Esophagus squamous epithelium (tissue), 5 donors: ENCODE measurements around the gene EEPD1. TPM values are rescaled to one million over a fixed set of nuclear protein-coding genes. Genes with fewer than 3 reads are reported as not detected.

Experiments used
- DNase-seq: peaks from one replicate; lab custom pipeline; 2025; lab: John Stamatoyannopoulos, UW
- H3K27ac ChIP-seq, 4 donors: fragments of 200-600 bp; sonication (generic); one replicate each; pipeline ENCODE4 v1.5.1; 2016 to 2019; ENCODE audit warnings: mild to moderate bottlenecking in 1 of 4
- H3K27me3 ChIP-seq, 4 donors: fragments of 200-600 bp; sonication (generic); 1 replicate in 3 of 4; 2 replicates in 1 of 4; pipeline versions ENCODE4 v1.5.1 to v1.6.0; 2017 to 2021; ENCODE audit warnings: antibody characterized with exemption in 1 of 4
- H3K36me3 ChIP-seq, 3 donors: fragments of 200-600 bp; sonication (generic); one replicate each; pipeline ENCODE4 v1.5.1; 2016 to 2019
- H3K4me1 ChIP-seq, 3 donors: fragments of 200-600 bp; sonication (generic); one replicate each; pipeline ENCODE4 v1.5.1; 2017 to 2019
- H3K4me3 ChIP-seq, 4 donors: fragments of 200-600 bp; sonication (generic); 1 replicate in 3 of 4; 2 replicates in 1 of 4; pipeline ENCODE4 v1.5.1; 2016 to 2019; ENCODE audit warnings: mild to moderate bottlenecking in 2 of 4, moderate library complexity in 1 of 4
- H3K9me3 ChIP-seq, 3 donors: fragments of 200-600 bp; sonication (generic); one replicate each; pipeline ENCODE4 v1.5.1; 2016 to 2019
- POLR2A ChIP-seq, 4 donors: fragments of 450-650 bp; IDR thresholded peaks; one replicate each; pipeline ENCODE4 v1.6.1; 2017; ENCODE audit warnings: antibody characterized with exemption in 4 of 4, mild to moderate bottlenecking in 4 of 4, moderate library complexity in 3 of 4
- WGBS, 2 donors: methylation state at CpG; one replicate each; pipeline ENCODE4 v1.1.5; 2018; 5-methylcytosine and 5-hydroxymethylcytosine counted together
- intact Hi-C: fragments of 100-400 bp; cut with DNase I; formaldehyde crosslinking; loops from one replicate; pipeline ENCODE4 v1.15.0; 2022
- total RNA-seq, 4 donors: library from RNA; depleted of rRNA; stranded (reverse); fragments of >200 nt; gene quantifications; one replicate each; pipeline ENCODE4 v1.1.0, GENCODE V29; 2016
- TF ChIP-seq, protein P1 (sequence below), 6 experiments: fragments of 450-650 bp in 4 of 6; fragments of 200-600 bp in 2 of 6; sonication (generic) in 2 of 6; IDR thresholded peaks; one replicate each; pipeline ENCODE4 v1.5.1; 2016 to 2019; ENCODE audit warnings: antibody characterized with exemption in 6 of 6, mild to moderate bottlenecking in 4 of 6, moderate library complexity in 4 of 6
- donor health status: DM: yes; HTN: yes; CAD: no.

EEPD1 gene
- total RNA-seq, 4 donors from 2014 or later = 2.3 to 10.2 (median 4.8) TPM

DNA sequence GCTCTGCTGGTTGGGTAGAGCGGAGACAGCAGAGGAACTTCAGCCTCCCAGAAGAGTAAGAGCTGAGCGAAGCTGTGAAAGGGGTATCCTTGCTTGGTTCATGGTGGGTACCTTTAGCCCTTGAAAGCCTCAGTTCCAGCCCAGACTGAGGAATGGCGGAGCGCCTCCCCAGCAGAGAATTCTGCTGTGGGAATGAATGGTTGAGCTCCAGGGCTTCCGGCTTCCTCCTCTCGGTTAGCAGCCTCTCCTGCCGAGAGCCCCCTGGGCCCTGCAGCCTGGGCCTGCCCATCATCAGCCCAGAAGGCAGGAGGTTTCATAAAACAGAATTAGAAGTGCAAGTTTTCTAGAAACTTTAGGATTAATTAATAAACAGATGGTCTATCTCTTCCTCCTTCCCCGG is 156.7 kb downstream of the EEPD1 start:
- 84 to 96% methylated on average over 3 to 7 of the region's 8 CpGs for WGBS, 2 donors
- Histone ChIP-seq H3K9me3 (no peaks in the 10 kb centered on the region), H3K4me1 (peaks cover 0 to 9% (median under 1%) of the 10 kb centered on the region in 3 donors), H3K27me3 (no peaks in the 10 kb centered on the region), H3K4me3 (no peak overlapping the region), H3K27ac (no peak overlapping the region), H3K36me3 (no peaks in the 10 kb centered on the region)
- intact Hi-C loops = no loop called here
- DNase-seq = no peak
- no peak for TF ChIP-seq POLR2A (IDR thresholded peaks at IDR 0.05)
- TF ChIP-seq, protein P1, sequence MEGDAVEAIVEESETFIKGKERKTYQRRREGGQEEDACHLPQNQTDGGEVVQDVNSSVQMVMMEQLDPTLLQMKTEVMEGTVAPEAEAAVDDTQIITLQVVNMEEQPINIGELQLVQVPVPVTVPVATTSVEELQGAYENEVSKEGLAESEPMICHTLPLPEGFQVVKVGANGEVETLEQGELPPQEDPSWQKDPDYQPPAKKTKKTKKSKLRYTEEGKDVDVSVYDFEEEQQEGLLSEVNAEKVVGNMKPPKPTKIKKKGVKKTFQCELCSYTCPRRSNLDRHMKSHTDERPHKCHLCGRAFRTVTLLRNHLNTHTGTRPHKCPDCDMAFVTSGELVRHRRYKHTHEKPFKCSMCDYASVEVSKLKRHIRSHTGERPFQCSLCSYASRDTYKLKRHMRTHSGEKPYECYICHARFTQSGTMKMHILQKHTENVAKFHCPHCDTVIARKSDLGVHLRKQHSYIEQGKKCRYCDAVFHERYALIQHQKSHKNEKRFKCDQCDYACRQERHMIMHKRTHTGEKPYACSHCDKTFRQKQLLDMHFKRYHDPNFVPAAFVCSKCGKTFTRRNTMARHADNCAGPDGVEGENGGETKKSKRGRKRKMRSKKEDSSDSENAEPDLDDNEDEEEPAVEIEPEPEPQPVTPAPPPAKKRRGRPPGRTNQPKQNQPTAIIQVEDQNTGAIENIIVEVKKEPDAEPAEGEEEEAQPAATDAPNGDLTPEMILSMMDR (IDR thresholded peaks at IDR 0.05) = no peak

DNA sequence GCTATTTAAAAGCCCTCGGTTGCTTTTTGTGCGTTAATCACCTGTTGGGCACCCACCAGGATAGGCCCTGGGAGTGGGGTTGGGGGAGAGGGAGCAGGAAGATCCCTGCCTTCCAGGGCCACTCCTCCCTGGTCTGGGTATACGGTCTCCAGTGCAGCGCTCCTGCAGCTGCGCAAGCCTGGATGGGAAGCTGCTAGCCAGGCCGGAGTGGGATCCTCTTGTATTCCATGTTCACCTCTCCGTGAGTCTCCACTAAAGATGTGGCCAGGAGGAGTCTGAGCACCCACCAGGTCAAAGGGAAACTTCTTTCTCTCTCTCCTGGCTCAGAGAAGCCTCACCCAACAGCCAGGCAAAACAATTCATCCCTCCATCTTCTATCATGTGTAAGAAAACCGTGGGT is 157.8 kb downstream of the EEPD1 start:
- no peaks in the 10 kb centered on the region for H3K27me3 ChIP-seq
- H3K36me3 ChIP-seq = no peaks in the 10 kb centered on the region
- intact Hi-C loops = no loop called here
- peaks cover 0 to 8% (median 0%) of the 10 kb centered on the region in 3 donors for H3K4me1 ChIP-seq
- no peaks in the 10 kb centered on the region for H3K9me3 ChIP-seq
- no peak overlapping the region for H3K4me3 ChIP-seq
- no peak for DNase-seq
- TF ChIP-seq, protein P1 (IDR thresholded peaks at IDR 0.05) = no peak
- TF ChIP-seq POLR2A (IDR thresholded peaks at IDR 0.05) = no peak
- no peak overlapping the region for H3K27ac ChIP-seq
- 89% methylated on average over 7 to 8 of the region's 8 CpGs for WGBS, 2 donors

DNA sequence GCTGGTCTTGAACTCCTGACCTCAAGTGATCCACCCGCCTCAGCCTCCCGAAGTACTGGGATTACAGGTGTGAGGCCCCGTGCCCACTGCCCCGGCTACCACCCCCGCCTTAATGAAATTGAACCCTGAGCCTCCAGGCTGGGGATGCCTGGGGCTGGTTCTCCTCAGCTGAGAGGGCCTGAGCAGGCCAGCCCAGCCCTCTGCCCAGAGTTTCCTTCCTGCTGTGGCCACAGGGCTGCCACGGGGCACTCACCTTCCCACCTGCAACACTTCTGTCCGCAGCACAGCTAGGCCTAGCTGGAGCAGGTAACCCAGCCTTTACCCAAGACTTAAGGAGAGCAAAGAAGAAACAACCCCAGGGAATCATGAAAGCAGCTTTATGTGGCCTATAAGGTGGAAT is 158.5 kb downstream of the EEPD1 start:
- no CpG with 5 or more reads among the region's 7 CpGs for WGBS, 2 donors
- intact Hi-C loops = no loop called here
- no peak for DNase-seq
- Histone ChIP-seq H3K4me1 (peaks cover 0 to 8% (median 0%) of the 10 kb centered on the region in 3 donors), H3K9me3 (no peaks in the 10 kb centered on the region), H3K4me3 (no peak overlapping the region), H3K36me3 (no peaks in the 10 kb centered on the region), H3K27me3 (no peaks in the 10 kb centered on the region), H3K27ac (no peak overlapping the region)
- TF ChIP-seq, protein P1 (IDR thresholded peaks at IDR 0.05) = no peak
- no peak for TF ChIP-seq POLR2A (IDR thresholded peaks at IDR 0.05)

DNA sequence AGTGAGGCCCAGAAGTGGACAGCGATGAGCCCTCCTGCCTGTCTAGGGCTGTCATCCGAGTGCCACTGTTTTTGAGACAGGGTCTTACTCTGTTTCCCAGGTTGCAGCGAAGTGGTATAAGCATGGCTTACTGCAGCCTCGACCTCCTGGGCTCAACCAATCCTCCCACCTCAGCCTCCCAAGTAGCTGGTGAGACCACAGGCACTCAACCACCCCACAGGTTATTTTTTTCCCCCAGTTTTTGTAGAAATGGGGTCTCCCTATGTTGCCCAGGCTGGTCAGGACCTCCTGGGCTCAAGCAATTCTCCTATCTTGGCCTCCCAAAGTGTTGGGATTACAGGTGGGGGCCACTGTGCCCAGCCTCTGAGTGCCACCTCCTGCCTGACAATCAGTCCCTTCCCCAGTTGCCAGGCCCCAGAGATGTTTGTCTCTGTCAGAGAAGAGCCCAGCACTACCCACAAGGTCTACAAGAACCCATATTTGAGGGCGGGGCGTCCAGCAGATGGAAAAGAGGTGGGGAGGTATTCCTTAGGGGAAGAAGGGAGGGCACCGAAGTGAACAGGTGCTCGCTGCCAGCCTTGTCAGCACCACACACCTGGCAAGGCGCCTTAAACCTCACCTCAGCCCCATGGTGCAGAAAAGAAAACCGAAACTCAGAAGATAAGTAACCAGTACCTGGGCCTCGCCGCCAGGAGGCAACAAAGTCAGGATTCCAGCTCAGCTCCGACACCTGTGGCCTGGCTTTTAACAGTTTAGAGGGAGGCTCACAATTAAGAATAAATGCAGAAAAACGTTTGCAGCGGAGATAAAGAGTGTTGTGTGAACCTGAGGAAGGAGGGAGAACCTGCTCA is 159.2 kb downstream of the EEPD1 start:
- H3K4me1 ChIP-seq = peaks cover 0 to 8% (median 0%) of the 10 kb centered on the region in 3 donors
- peak overlapping the region in 2 of 4 donors; percentile 7 to 18 for H3K4me3 ChIP-seq
- no peaks in the 10 kb centered on the region for H3K9me3 ChIP-seq
- H3K27ac ChIP-seq = no peak overlapping the region
- intact Hi-C loops = no loop called here
- no peaks in the 10 kb centered on the region for H3K36me3 ChIP-seq
- TF ChIP-seq, protein P1 (IDR thresholded peaks at IDR 0.05) = peak in 5 of 6 experiments; percentile 47 to 76 (median 66)
- no peak for TF ChIP-seq POLR2A (IDR thresholded peaks at IDR 0.05)
- DNase-seq = no peak
- no peaks in the 10 kb centered on the region for H3K27me3 ChIP-seq
- 40% methylated on average over 10 of the region's 15 CpGs for WGBS, 2 donors

DNA sequence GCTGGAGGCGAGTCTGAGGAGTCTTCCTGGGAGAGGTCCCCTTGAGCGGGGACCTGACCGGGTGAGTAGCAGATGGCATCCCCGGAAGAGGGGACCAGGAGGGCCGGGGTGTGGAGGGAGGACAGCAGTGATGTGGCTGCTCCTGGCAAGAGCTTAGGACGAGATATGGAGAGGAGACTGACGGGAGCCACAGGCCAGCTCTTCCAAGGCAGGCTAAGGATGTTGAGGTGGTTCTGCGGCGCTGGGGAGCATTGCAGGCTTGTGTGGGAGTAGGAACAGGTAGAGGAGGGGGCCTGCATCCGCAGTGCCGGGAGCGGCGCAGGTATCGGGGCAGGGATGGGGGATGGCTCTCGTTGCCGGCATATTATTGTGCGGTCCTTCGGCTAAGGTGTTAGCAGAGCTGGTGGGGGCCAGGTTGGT is 159.9 kb downstream of the EEPD1 start:
- Histone ChIP-seq H3K27ac (no peak overlapping the region), H3K9me3 (no peaks in the 10 kb centered on the region), H3K27me3 (no peaks in the 10 kb centered on the region), H3K4me1 (peaks cover 0 to 8% (median 0%) of the 10 kb centered on the region in 3 donors), H3K36me3 (no peaks in the 10 kb centered on the region), H3K4me3 (peak overlapping the region in 1 of 4 donors; percentile 7)
- TF ChIP-seq POLR2A (IDR thresholded peaks at IDR 0.05) = no peak
- TF ChIP-seq, protein P1 (IDR thresholded peaks at IDR 0.05) = no peak
- no peak for DNase-seq
- intact Hi-C loops = no loop called here
- 63 to 92% methylated on average over 6 to 17 of the region's 18 CpGs for WGBS, 2 donors
